Adrenal gland (tissue), 5 donors: ENCODE results near the gene SLC66A3.

Source experiments
- POLR2A ChIP-seq, 2 donors: fragments of 450-650 bp; IDR thresholded peaks; one replicate each; pipeline ENCODE4 v1.6.1; 2017; ENCODE audit warnings: antibody characterized with exemption in 2 of 2, mild to moderate bottlenecking in 2 of 2, moderate library complexity in 1 of 2
- TF ChIP-seq, protein P1 (sequence below), 6 experiments: fragments of 450-650 bp in 4 of 6; fragments of 200-600 bp in 2 of 6; sonication (generic) in 1 of 6; IDR thresholded peaks; 1 replicate in 5 of 6; 2 replicates in 1 of 6; pipeline versions ENCODE4 v1.5.1 to v1.8.0; 2016 to 2021; ENCODE audit warnings: antibody characterized with exemption in 6 of 6, mild to moderate bottlenecking in 2 of 6, moderate library complexity in 1 of 6
- donor health status: DM: no; HTN: no; CAD: no.

DNA sequence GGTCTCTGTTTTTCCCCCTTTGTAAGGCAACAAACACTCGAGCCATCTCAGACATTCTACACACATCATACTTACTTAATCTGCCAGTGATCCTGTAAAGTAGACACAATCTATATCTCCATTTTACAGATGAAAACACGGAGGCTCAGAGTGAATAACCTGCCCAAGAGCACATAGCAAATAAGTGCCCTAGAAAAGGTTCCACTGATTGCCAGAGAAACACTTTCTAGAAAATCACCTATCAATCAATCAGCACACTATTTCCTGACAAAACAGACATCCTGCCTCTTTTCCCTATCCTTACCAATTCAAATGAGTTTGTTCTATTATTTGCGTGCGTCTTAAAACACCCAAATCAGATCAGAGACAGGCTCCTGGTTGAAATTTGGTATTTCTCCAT lies 23.9 kb downstream of the SLC66A3 start:
- TF ChIP-seq, protein P1, sequence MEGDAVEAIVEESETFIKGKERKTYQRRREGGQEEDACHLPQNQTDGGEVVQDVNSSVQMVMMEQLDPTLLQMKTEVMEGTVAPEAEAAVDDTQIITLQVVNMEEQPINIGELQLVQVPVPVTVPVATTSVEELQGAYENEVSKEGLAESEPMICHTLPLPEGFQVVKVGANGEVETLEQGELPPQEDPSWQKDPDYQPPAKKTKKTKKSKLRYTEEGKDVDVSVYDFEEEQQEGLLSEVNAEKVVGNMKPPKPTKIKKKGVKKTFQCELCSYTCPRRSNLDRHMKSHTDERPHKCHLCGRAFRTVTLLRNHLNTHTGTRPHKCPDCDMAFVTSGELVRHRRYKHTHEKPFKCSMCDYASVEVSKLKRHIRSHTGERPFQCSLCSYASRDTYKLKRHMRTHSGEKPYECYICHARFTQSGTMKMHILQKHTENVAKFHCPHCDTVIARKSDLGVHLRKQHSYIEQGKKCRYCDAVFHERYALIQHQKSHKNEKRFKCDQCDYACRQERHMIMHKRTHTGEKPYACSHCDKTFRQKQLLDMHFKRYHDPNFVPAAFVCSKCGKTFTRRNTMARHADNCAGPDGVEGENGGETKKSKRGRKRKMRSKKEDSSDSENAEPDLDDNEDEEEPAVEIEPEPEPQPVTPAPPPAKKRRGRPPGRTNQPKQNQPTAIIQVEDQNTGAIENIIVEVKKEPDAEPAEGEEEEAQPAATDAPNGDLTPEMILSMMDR (IDR thresholded peaks at IDR 0.05): no peak
- TF ChIP-seq POLR2A (IDR thresholded peaks at IDR 0.05): no peak
